H1 (cell line): ENCODE data around the gene MRTFB. TPM values are rescaled to one million over a fixed set of nuclear protein-coding genes. Genes with fewer than 3 reads are reported as not detected.

Experiments used
- CTCF ChIA-PET: fragments of 300-600 bp; sonication (Branson Sonifier 250); formaldehyde crosslinking; loops from one replicate; lab custom pipeline; 2021; ENCODE audit not compliant: partially characterized antibody; lab: Charles Lee
- POLR2A ChIA-PET: fragments of 300-600 bp; sonication (Branson Sonifier 250); formaldehyde crosslinking; loops from one replicate; lab custom pipeline; 2021; ENCODE audit warnings: inconsistent platforms; ENCODE audit not compliant: partially characterized antibody; lab: Charles Lee
- DNase-seq, 2 experiments: peaks; one replicate each; pipeline versions ENCODE4 v3.0.0 to v3.0.0-alpha.2; 2010 to 2022; ENCODE audit warnings: low spot score in 2 of 2, low read depth in 1 of 2, mixed read lengths in 1 of 2
- FAIRE-seq: peaks from 2 replicates; lab custom pipeline; 2011; peaks lifted over from hg19 to GRCh38; lab: Jason Lieb, UNC
- H2AFZ ChIP-seq: 2 replicates; pipeline ENCODE4 v1.8.1; 2012; ENCODE audit warnings: low read length, inconsistent platforms
- H2AK5ac ChIP-seq: 2 replicates; pipeline ENCODE4 v1.6.1; 2013; ENCODE audit warnings: low read depth, low read length
- H2BK120ac ChIP-seq: replicated peaks from 2 replicates; pipeline ENCODE3; 2013; ENCODE audit warnings: low read depth, low read length, inconsistent platforms
- H2BK12ac ChIP-seq: 2 replicates; pipeline ENCODE4 v1.6.1; 2013; ENCODE audit warnings: low read depth, low read length
- H2BK15ac ChIP-seq: 2 replicates; pipeline ENCODE4 v1.6.1; 2013; ENCODE audit warnings: low read length
- H2BK20ac ChIP-seq: 2 replicates; pipeline ENCODE4 v1.6.1; 2013; ENCODE audit warnings: low read length
- H2BK5ac ChIP-seq: 2 replicates; pipeline ENCODE4 v1.6.1; 2013; ENCODE audit warnings: low read depth, low read length
- H3K14ac ChIP-seq: 2 replicates; pipeline ENCODE4 v1.6.1; 2013; ENCODE audit warnings: inconsistent platforms; ENCODE audit not compliant: insufficient read length
- H3K18ac ChIP-seq: 2 replicates; pipeline ENCODE4 v1.6.1; 2013; ENCODE audit warnings: low read length; ENCODE audit errors: extremely low read depth
- H3K23ac ChIP-seq: 2 replicates; pipeline ENCODE4 v1.6.1; 2013; ENCODE audit warnings: inconsistent platforms; ENCODE audit not compliant: insufficient read length
- H3K23me2 ChIP-seq: 2 replicates; pipeline ENCODE4 v1.6.1; 2013; ENCODE audit warnings: low read depth, low read length
- H3K27ac ChIP-seq: 2 replicates; pipeline ENCODE4 v1.6.1; 2011; ENCODE audit warnings: low read depth, low read length, inconsistent platforms
- H3K27me3 ChIP-seq, 4 experiments: replicated peaks in 1 of 4; 1 replicate in 1 of 4; 2 replicates in 3 of 4; pipeline versions ENCODE4 v1.6.1 to v1.8.1; 2011 to 2013; ENCODE audit warnings: low read length in 3 of 4, mild to moderate bottlenecking in 3 of 4, inconsistent platforms in 2 of 4, mixed read lengths in 2 of 4, moderate library complexity in 1 of 4; ENCODE audit not compliant: control insufficient read depth in 3 of 4, insufficient read depth in 3 of 4; ENCODE audit errors: extremely low read depth in 1 of 4
- H3K36me3 ChIP-seq, 4 experiments: 2 replicates each; pipeline versions ENCODE4 v1.6.1 to v1.8.1; 2011 to 2013; ENCODE audit warnings: mild to moderate bottlenecking in 4 of 4, low read length in 3 of 4, moderate library complexity in 2 of 4, control low read depth in 1 of 4, inconsistent platforms in 1 of 4; ENCODE audit not compliant: insufficient read depth in 4 of 4, control insufficient read depth in 2 of 4
- H3K4ac ChIP-seq: replicated peaks from 2 replicates; pipeline ENCODE3; 2013; ENCODE audit warnings: low read length, low read depth, mixed read lengths, inconsistent platforms; ENCODE audit not compliant: insufficient read length
- H3K4me1 ChIP-seq, 4 experiments: replicated peaks in 1 of 4; 1 replicate in 1 of 4; 2 replicates in 3 of 4; pipeline versions ENCODE4 v1.6.1 to v1.8.1; 2011 to 2013; ENCODE audit warnings: low read length in 3 of 4, inconsistent platforms in 2 of 4, mixed read lengths in 1 of 4; ENCODE audit not compliant: insufficient read depth in 4 of 4, control insufficient read depth in 3 of 4
- H3K4me2 ChIP-seq, 2 experiments: 2 replicates each; pipeline versions ENCODE4 v1.6.1 to v1.8.1; 2011 to 2013; ENCODE audit warnings: low read depth in 2 of 2, low read length in 2 of 2, control low read depth in 1 of 2, inconsistent platforms in 1 of 2, mild to moderate bottlenecking in 1 of 2; ENCODE audit not compliant: insufficient read depth in 1 of 2
- H3K4me3 ChIP-seq, 4 experiments: fragments of 200-600, 300-600 bp in 1 of 4; sonication (generic), shearing (Covaris generic), sonication (Bioruptor Twin) in 1 of 4; 2 replicates each; pipeline versions ENCODE4 v1.5.1 to v1.8.1; 2011 to 2016; ENCODE audit warnings: low read length in 4 of 4, low read depth in 3 of 4, control low read depth in 2 of 4, inconsistent platforms in 2 of 4, mild to moderate bottlenecking in 2 of 4, mixed read lengths in 1 of 4, moderate library complexity in 1 of 4; ENCODE audit not compliant: insufficient read depth in 2 of 4; ENCODE audit errors: extremely low read depth in 1 of 4
- H3K56ac ChIP-seq: replicated peaks from 2 replicates; pipeline ENCODE3; 2013; ENCODE audit warnings: low read depth, mild to moderate bottlenecking, mixed read lengths, low read length, inconsistent platforms; ENCODE audit not compliant: insufficient read length
- H3K79me1 ChIP-seq: 2 replicates; pipeline ENCODE4 v1.6.1; 2013; ENCODE audit warnings: low read depth, low read length, control low read depth
- H3K79me2 ChIP-seq, 2 experiments: 2 replicates each; pipeline versions ENCODE4 v1.6.1 to v1.8.1; 2012 to 2013; ENCODE audit warnings: low read length in 2 of 2, mild to moderate bottlenecking in 2 of 2, inconsistent platforms in 1 of 2; ENCODE audit not compliant: insufficient read depth in 2 of 2, control insufficient read depth in 1 of 2
- H3K9ac ChIP-seq, 4 experiments: replicated peaks in 1 of 4; 1 replicate in 1 of 4; 2 replicates in 3 of 4; pipeline versions ENCODE4 v1.6.1 to v1.8.1; 2011 to 2013; ENCODE audit warnings: low read depth in 3 of 4, low read length in 3 of 4, control low read depth in 2 of 4, mild to moderate bottlenecking in 2 of 4, moderate library complexity in 2 of 4, inconsistent platforms in 1 of 4; ENCODE audit errors: extremely low read depth in 1 of 4
- H3K9me3 ChIP-seq, 2 experiments: 2 replicates each; pipeline versions ENCODE4 v1.6.1 to v1.8.1; 2012 to 2013; ENCODE audit warnings: mild to moderate bottlenecking in 2 of 2, moderate library complexity in 2 of 2, control low read depth in 1 of 2, inconsistent platforms in 1 of 2, low read depth in 1 of 2, low read length in 1 of 2, mixed read lengths in 1 of 2; ENCODE audit not compliant: insufficient read depth in 2 of 2
- H4K20me1 ChIP-seq, 2 experiments: replicated peaks in 1 of 2; 2 replicates each; pipeline versions ENCODE3 to v1.8.1; 2011 to 2013; ENCODE audit warnings: inconsistent platforms in 2 of 2, low read length in 2 of 2, mild to moderate bottlenecking in 1 of 2; ENCODE audit not compliant: insufficient read depth in 2 of 2, control insufficient read depth in 1 of 2
- H4K5ac ChIP-seq: 2 replicates; pipeline ENCODE4 v1.6.1; 2013; ENCODE audit warnings: low read length, low read depth, mixed read lengths, inconsistent platforms; ENCODE audit not compliant: insufficient read length
- H4K8ac ChIP-seq: 2 replicates; pipeline ENCODE4 v1.8.0; 2013; ENCODE audit warnings: mild to moderate bottlenecking, moderate library complexity, low read length, inconsistent platforms; ENCODE audit not compliant: insufficient read depth; ENCODE audit errors: extremely low read depth
- H4K91ac ChIP-seq: replicated peaks from 2 replicates; pipeline ENCODE3; 2013; ENCODE audit warnings: low read length, mixed read lengths, inconsistent platforms; ENCODE audit not compliant: insufficient read length
- CBX5 ChIP-seq: fragments of 300-800, 300-1000 bp; sonication (generic); IDR thresholded peaks from 2 replicates; pipeline ENCODE4 v1.7.1; 2016; ENCODE audit warnings: antibody characterized with exemption, low read length, low read depth
- EP300 ChIP-seq, 2 experiments: IDR thresholded peaks; 1 replicate in 1 of 2; 2 replicates in 1 of 2; pipeline ENCODE4 v1.6.1; 2011 to 2012; ENCODE audit warnings: low read depth in 2 of 2, low read length in 2 of 2, mild to moderate bottlenecking in 2 of 2, borderline replicate concordance in 1 of 2, inconsistent platforms in 1 of 2, moderate library complexity in 1 of 2
- HDAC6 ChIP-seq: IDR thresholded peaks from one replicate; pipeline ENCODE4 v1.7.1; 2012; ENCODE audit warnings: low read depth, mild to moderate bottlenecking, inconsistent platforms, low read length, moderate library complexity
- SIRT6 ChIP-seq: IDR thresholded peaks from one replicate; pipeline ENCODE4 v1.7.1; 2012; ENCODE audit warnings: low read length, inconsistent platforms
- YY1 ChIP-seq: IDR thresholded peaks from 2 replicates; pipeline ENCODE4 v1.6.1; 2011; ENCODE audit warnings: low read depth, mild to moderate bottlenecking, low read length
- WGBS, 2 experiments: shearing (Covaris generic) in 1 of 2; methylation state at CpG; one replicate each; pipeline versions ENCODE4 v1.1.6 to v1.1.7; 2013 to 2015; ENCODE audit warnings: low lambda C conversion rate in 2 of 2, mixed read lengths in 2 of 2, inconsistent platforms in 1 of 2, low coverage in 1 of 2, missing lambda C conversion rate in 1 of 2; ENCODE audit not compliant: insufficient replicate concordance in 2 of 2, insufficient coverage in 1 of 2, insufficient read length in 1 of 2; ENCODE audit errors: extremely low coverage in 1 of 2, missing lambda C conversion rate in 1 of 2; 5-methylcytosine and 5-hydroxymethylcytosine counted together
- polyA plus RNA-seq, 7 experiments: library from polyadenylated mRNA; depleted of rRNA in 3 of 7; stranded (reverse) in 5 of 7; unstranded in 2 of 7; fragments of >200 nt in 5 of 7; fragments of 200-250 nt in 2 of 7; gene quantifications; 1 replicate in 5 of 7; 2 replicates in 1 of 7; 4 replicates in 1 of 7; pipeline versions ENCODE4 v1.2.1 to v1.2.3, GENCODE V29; 2011 to 2013; ENCODE audit warnings: missing spikeins in 2 of 7, mixed read lengths in 2 of 7
- total RNA-seq: library from RNA; stranded (reverse); fragmentation: NEBNext Ultra II Directional; extraction: Animal tissue kit (Norgen Biotek cat#: 25700); gene quantifications from 2 replicates; pipeline ENCODE4 v1.2.1, GENCODE V29; 2021
- TF ChIP-seq, protein P1 (sequence below), 3 experiments: IDR thresholded peaks; 1 replicate in 2 of 3; 2 replicates in 1 of 3; pipeline versions ENCODE4 v1.5.1 to v1.6.1; 2011; ENCODE audit warnings: low read length in 3 of 3, mild to moderate bottlenecking in 3 of 3, inconsistent platforms in 2 of 3, low read depth in 1 of 3, moderate library complexity in 1 of 3; ENCODE audit not compliant: insufficient read depth in 1 of 3; ENCODE audit errors: control extremely low read depth in 1 of 3
- TF ChIP-seq, protein P2 (sequence below): IDR thresholded peaks from 2 replicates; pipeline ENCODE4 v1.6.1; 2012; ENCODE audit warnings: inconsistent platforms
- TF ChIP-seq, protein P3 (sequence below): IDR thresholded peaks from 2 replicates; pipeline ENCODE4 v1.6.1; 2012; ENCODE audit warnings: inconsistent platforms

Gene MRTFB
- total and polyA plus RNA-seq, 2 of the 8 experiments (the other 6 are each of a cell fraction or from before 2014, with no cell fraction given), result 13.5 to 34.9 TPM

DNA sequence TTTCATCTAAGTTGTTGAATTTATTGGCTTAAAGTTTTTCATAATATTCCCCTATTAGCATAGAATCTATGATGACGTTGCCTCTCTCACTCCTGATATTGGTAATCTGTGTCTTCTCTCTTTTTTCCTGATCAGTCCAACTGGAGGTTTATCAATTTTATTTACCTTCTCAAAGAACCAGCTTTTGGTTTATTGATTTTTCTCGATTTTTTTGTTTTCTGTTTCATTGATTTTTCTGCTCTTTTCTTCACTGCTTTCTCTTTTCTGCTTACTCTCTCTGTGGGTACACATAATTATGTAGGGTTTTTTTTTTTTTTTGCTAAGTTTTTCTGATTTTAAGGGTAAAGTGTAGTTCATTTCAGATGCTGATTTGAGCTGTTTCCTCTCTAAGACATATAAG, 29.7 kb downstream of the MRTFB start:
- FAIRE-seq (no peak), DNase-seq (no peak)
- H3K14ac ChIP-seq, result no peak overlapping the region
- TF ChIP-seq, protein P1, sequence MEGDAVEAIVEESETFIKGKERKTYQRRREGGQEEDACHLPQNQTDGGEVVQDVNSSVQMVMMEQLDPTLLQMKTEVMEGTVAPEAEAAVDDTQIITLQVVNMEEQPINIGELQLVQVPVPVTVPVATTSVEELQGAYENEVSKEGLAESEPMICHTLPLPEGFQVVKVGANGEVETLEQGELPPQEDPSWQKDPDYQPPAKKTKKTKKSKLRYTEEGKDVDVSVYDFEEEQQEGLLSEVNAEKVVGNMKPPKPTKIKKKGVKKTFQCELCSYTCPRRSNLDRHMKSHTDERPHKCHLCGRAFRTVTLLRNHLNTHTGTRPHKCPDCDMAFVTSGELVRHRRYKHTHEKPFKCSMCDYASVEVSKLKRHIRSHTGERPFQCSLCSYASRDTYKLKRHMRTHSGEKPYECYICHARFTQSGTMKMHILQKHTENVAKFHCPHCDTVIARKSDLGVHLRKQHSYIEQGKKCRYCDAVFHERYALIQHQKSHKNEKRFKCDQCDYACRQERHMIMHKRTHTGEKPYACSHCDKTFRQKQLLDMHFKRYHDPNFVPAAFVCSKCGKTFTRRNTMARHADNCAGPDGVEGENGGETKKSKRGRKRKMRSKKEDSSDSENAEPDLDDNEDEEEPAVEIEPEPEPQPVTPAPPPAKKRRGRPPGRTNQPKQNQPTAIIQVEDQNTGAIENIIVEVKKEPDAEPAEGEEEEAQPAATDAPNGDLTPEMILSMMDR (IDR thresholded peaks at IDR 0.05; ENCODE audit: control extremely low read depth in 1 of 3, insufficient read depth in 1 of 3, low read depth in 1 of 3, low read length in 3 of 3), result no peak
- TF ChIP-seq, protein P2, sequence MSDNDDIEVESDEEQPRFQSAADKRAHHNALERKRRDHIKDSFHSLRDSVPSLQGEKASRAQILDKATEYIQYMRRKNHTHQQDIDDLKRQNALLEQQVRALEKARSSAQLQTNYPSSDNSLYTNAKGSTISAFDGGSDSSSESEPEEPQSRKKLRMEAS, result no peak
- TF ChIP-seq, protein P3, sequence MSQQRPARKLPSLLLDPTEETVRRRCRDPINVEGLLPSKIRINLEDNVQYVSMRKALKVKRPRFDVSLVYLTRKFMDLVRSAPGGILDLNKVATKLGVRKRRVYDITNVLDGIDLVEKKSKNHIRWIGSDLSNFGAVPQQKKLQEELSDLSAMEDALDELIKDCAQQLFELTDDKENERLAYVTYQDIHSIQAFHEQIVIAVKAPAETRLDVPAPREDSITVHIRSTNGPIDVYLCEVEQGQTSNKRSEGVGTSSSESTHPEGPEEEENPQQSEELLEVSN, result no peak
- TF ChIP-seq EP300 (IDR thresholded peaks at IDR 0.05; ENCODE audit: borderline replicate concordance in 1 of 2, low read depth in 2 of 2, low read length in 2 of 2), result no peak
- TF ChIP-seq YY1, result no peak
- TF ChIP-seq SIRT6, result no peak
- no peak for TF ChIP-seq CBX5
- no peak for TF ChIP-seq HDAC6
- no peak overlapping the region for H2BK5ac ChIP-seq
- no peaks in the 10 kb centered on the region for H3K23me2 ChIP-seq
- H2BK15ac ChIP-seq, result no peak overlapping the region
- H3K27ac ChIP-seq, result no peak overlapping the region
- no peak overlapping the region for H2BK20ac ChIP-seq
- no peak overlapping the region for H2AFZ ChIP-seq
- no peak overlapping the region for H3K4ac ChIP-seq
- POLR2A ChIA-PET, result no interaction called here
- no peak overlapping the region for H3K23ac ChIP-seq
- peaks cover 2% of the 10 kb centered on the region; the same call in 1 of the 2 replicates for H3K79me1 ChIP-seq
- H2BK12ac ChIP-seq, result no peak overlapping the region
- no peak overlapping the region for H4K91ac ChIP-seq
- H3K9ac ChIP-seq, result no peak overlapping the region
- H4K8ac ChIP-seq, result no peak overlapping the region
- no peaks in the 10 kb centered on the region for H3K36me3 ChIP-seq
- 82% methylated on average over 2 of the region's 2 CpGs; no CpG with 5 or more reads in 1 of the 2 experiments for WGBS, 2 experiments
- no peaks in the 10 kb centered on the region for H3K27me3 ChIP-seq
- H3K9me3 ChIP-seq, result no peaks in the 10 kb centered on the region
- H4K20me1 ChIP-seq, result peaks cover 4 to 5% of the 10 kb centered on the region in 2 experiments
- H3K4me1 ChIP-seq, result peaks cover 0 to 4% (median 2%) of the 10 kb centered on the region in 4 experiments; a peak in 3 of 7 replicates
- H3K4me3 ChIP-seq, result no peak overlapping the region
- no peak overlapping the region for H3K4me2 ChIP-seq
- no peak overlapping the region for H4K5ac ChIP-seq
- no peak overlapping the region for H2AK5ac ChIP-seq
- CTCF ChIA-PET, result no interaction called here
- H3K18ac ChIP-seq, result no peak overlapping the region
- H2BK120ac ChIP-seq, result no peak overlapping the region
- peaks cover 0 to 91% of the 10 kb centered on the region in 2 experiments; a peak in 2 of 4 replicates for H3K79me2 ChIP-seq
- no peak overlapping the region for H3K56ac ChIP-seq
